B cell (primary cell): ENCODE data around the gene TGFBRAP1.

Source experiments
- CTCF ChIP-seq: fragments of 200-600 bp; IDR thresholded peaks from one replicate; pipeline ENCODE4 v1.8.0; 2022; ENCODE audit warnings: antibody characterized with exemption, mild to moderate bottlenecking
- EZH2 ChIP-seq: IDR thresholded peaks from 2 replicates; pipeline ENCODE4 v1.6.1; 2012; ENCODE audit warnings: borderline replicate concordance, low read depth, mild to moderate bottlenecking, moderate library complexity, low read length; ENCODE audit not compliant: insufficient read depth, poor library complexity, severe bottlenecking

GRCh38 chr2:105364436-105365139 is 35.1 kb upstream of the TGFBRAP1 start:
- TF ChIP-seq CTCF (no peak), EZH2 (no peak)
